Effector CD8-positive, alpha-beta T cell (primary cell): ENCODE data around the gene RPS25.
"Not testable (repeated sequence)": the region's sequence is repeated elsewhere in the genome, so short reads cannot be mapped to it uniquely, and the experiment has no call there.

ENCODE experiments used
- DNase-seq: peaks from one replicate; lab custom pipeline; 2025; lab: John Stamatoyannopoulos, UW

Gene RPS25

DNA sequence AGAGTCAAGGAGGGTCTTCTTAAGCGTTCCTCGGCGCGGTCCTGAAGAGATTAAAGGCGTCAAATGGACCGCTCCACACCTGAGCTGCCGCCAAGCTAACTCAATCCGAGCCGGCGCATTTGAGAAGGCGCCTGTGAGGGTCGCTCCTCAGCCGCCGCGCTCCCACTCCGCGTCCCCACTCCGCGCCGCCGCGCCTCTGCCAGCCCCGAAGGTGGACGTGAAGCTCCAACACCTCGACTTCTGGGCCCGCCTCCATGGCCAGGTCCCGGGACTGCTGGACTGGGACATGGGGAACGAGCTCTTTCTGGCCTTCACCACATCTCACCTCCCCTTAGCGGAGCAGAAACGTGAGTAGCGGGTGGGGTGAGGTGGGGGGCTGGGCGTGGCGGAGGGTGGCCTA, 46.5 kb downstream of the RPS25 start, which contains the start of gene FOXR1:
FOXR1 (plus strand) TSS at position 116 of the 400 bp plus-strand sequence; CDS start at position 287, 171 bp downstream.
- DNase-seq, result no peak

DNA sequence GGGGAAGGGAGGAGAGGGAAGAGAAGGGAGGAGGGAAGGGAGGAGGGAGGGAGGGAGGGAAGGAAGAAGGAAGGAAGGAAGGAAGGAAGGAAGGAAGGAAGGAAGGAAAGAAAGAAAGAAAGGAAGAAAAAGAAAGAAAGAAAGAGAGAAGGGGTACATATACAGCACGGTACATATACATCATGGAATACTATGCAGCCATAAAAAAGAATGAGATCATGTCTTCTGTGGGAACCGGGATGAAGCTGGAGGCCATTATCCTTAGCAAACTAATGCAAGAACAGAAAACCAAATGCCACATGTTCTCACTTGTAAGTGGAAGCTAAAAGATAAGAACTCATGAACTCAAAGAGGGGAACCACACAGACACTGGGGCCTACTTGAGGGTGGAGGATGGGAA, 48.6 kb downstream of the RPS25 start:
- DNase-seq, result not testable (repeated sequence)
